ENCODE measurements around the gene PPFIBP2.

- no peak for TF ChIP-seq CTCF (IDR thresholded peaks at IDR 0.05)
- no peak for TF ChIP-seq POLR2A (IDR thresholded peaks at IDR 0.05)
Measured at GRCh38 chr11:7573558-7574296, 59.9 kb downstream of the PPFIBP2 start.

Data from esophagus squamous epithelium (tissue), 4 donors.